GM23338 (cell line): ENCODE data around the gene NELFA.

Experiments used
- CREB1 ChIP-seq: fragments of 250-450 bp; sonication (Bioruptor Pico); IDR thresholded peaks from 2 replicates; pipeline ENCODE4 v1.5.0; 2020; ENCODE audit warnings: low read depth, mild to moderate bottlenecking, moderate library complexity
- CTCF ChIP-seq, 2 experiments: fragments of 200-600 bp in 1 of 2; sonication (generic) in 1 of 2; conservative IDR thresholded peaks; 2 replicates each; pipeline versions ENCODE4 v1.5.1 to v1.6.1; 2016 to 2017; ENCODE audit warnings: antibody characterized with exemption in 2 of 2, low read depth in 2 of 2, mild to moderate bottlenecking in 2 of 2, moderate library complexity in 1 of 2
- ETS1 ChIP-seq: IDR thresholded peaks from 2 replicates; pipeline ENCODE4 v1.6.1; 2016; ENCODE audit warnings: antibody characterized with exemption
- EZH2 ChIP-seq: fragments of 200-600 bp; sonication (generic); IDR thresholded peaks from one replicate; pipeline ENCODE4 v1.8.0; 2017; ENCODE audit warnings: antibody characterized with exemption, mild to moderate bottlenecking, low read depth; ENCODE audit not compliant: unreplicated experiment
- EZH2phosphoT487 ChIP-seq: fragments of 200-600 bp; sonication (generic); IDR thresholded peaks from one replicate; pipeline ENCODE4 v1.8.1; 2018; ENCODE audit warnings: antibody characterized with exemption; ENCODE audit not compliant: unreplicated experiment
- JUNB ChIP-seq: IDR thresholded peaks from one replicate; pipeline ENCODE4 v1.6.1; 2016; ENCODE audit warnings: antibody characterized with exemption; ENCODE audit not compliant: unreplicated experiment
- NANOG ChIP-seq: IDR thresholded peaks from 2 replicates; pipeline ENCODE4 v1.6.1; 2016; ENCODE audit warnings: antibody characterized with exemption, borderline replicate concordance
- POLR2AphosphoS5 ChIP-seq: IDR thresholded peaks from 2 replicates; pipeline ENCODE4 v1.6.1; 2016; ENCODE audit warnings: antibody characterized with exemption, low read depth
- REST ChIP-seq: IDR thresholded peaks from one replicate; pipeline ENCODE4 v1.6.1; 2018; ENCODE audit warnings: antibody characterized with exemption; ENCODE audit not compliant: unreplicated experiment
- STAT1 ChIP-seq: IDR thresholded peaks from one replicate; pipeline ENCODE4 v1.6.1; 2016; ENCODE audit warnings: antibody characterized with exemption; ENCODE audit not compliant: unreplicated experiment
- ZNF114 ChIP-seq: fragments of 250-450 bp; sonication (Bioruptor Pico); IDR thresholded peaks from 2 replicates; pipeline ENCODE4 v1.5.0; 2020; ENCODE audit warnings: mild to moderate bottlenecking, moderate library complexity
- ZNF331 ChIP-seq: fragments of 250-450 bp; sonication (Bioruptor Pico); IDR thresholded peaks from 2 replicates; pipeline ENCODE4 v1.5.0; 2020; ENCODE audit warnings: low read depth, mild to moderate bottlenecking, moderate library complexity
- ZNF462 ChIP-seq: fragments of 250-450 bp; sonication (Bioruptor Pico); IDR thresholded peaks from 2 replicates; pipeline ENCODE4 v1.5.0; 2020; ENCODE audit warnings: mild to moderate bottlenecking, moderate library complexity

- TF ChIP-seq CTCF (conservative IDR thresholded peaks at IDR 0.05; ENCODE audit: low read depth in 2 of 2) (no peak), EZH2 (no peak), EZH2phosphoT487 (no peak), STAT1 (no peak), CREB1 (no peak), POLR2AphosphoS5 (no peak), REST (no peak), ZNF331 (no peak), JUNB (no peak), NANOG (no peak), ZNF114 (CRISPR knock-in tag) (no peak), ETS1 (no peak), ZNF462 (CRISPR knock-in tag) (no peak)
Observed at GRCh38 chr4:1991596-1992434, 17.0 kb downstream of the NELFA start.
